GM23338 (cell line): Measurements from ENCODE around the gene TGFBR1. TPM values are rescaled to one million over a fixed set of nuclear protein-coding genes. Genes with fewer than 3 reads are reported as not detected.

Experiments used
- ATAC-seq: fragments of 200-7000 bp; cut with Tn5 transposase; 3 replicates; pipeline ENCODE4 v1.9.1; 2020
- DNase-seq: peaks from one replicate; pipeline ENCODE4 v3.0.0-alpha.2; 2015; ENCODE audit warnings: low spot score
- H2AFZ ChIP-seq: fragments of 200-600 bp; sonication (generic); 2 replicates; pipeline ENCODE4 v1.8.0; 2016; ENCODE audit warnings: antibody characterized with exemption, mild to moderate bottlenecking, moderate library complexity
- H3F3A ChIP-seq: fragments of 200-600 bp; sonication (generic); replicated peaks from 2 replicates; pipeline ENCODE4 v1.8.0; 2017; ENCODE audit warnings: antibody characterized with exemption, mixed run types, low read depth
- H3K27ac ChIP-seq: fragments of 200-600 bp; sonication (generic); 2 replicates; pipeline ENCODE4 v1.6.1; 2016; ENCODE audit warnings: low read depth
- H3K27me3 ChIP-seq: fragments of 200-600 bp; sonication (generic); 2 replicates; pipeline ENCODE4 v1.8.0; 2016; ENCODE audit warnings: mild to moderate bottlenecking, mixed run types, moderate library complexity; ENCODE audit not compliant: insufficient read depth
- H3K36me3 ChIP-seq: fragments of 200-600 bp; sonication (generic); 2 replicates; pipeline ENCODE4 v1.8.0; 2016; ENCODE audit warnings: mild to moderate bottlenecking; ENCODE audit not compliant: insufficient read depth
- H3K4me1 ChIP-seq: fragments of 200-600 bp; sonication (generic); 2 replicates; pipeline ENCODE4 v1.8.0; 2016; ENCODE audit warnings: mild to moderate bottlenecking, moderate library complexity; ENCODE audit not compliant: insufficient read depth
- H3K4me2 ChIP-seq: fragments of 200-600 bp; sonication (generic); 2 replicates; pipeline ENCODE4 v1.7.1; 2017; ENCODE audit warnings: mixed run types
- H3K4me3 ChIP-seq: fragments of 200-600 bp; sonication (generic); 2 replicates; pipeline ENCODE4 v1.6.1; 2016; ENCODE audit warnings: mixed run types
- H3K79me2 ChIP-seq: fragments of 200-600 bp; sonication (generic); replicated peaks from 2 replicates; pipeline ENCODE4 v1.8.0; 2017; ENCODE audit warnings: mild to moderate bottlenecking; ENCODE audit not compliant: insufficient read depth
- H3K9me2 ChIP-seq: fragments of 200-600 bp; sonication (generic); 2 replicates; pipeline ENCODE4 v1.8.0; 2017; ENCODE audit not compliant: insufficient read depth
- H4K20me1 ChIP-seq: fragments of 200-600 bp; sonication (generic); replicated peaks from 2 replicates; pipeline ENCODE4 v1.8.0; 2017; ENCODE audit warnings: mild to moderate bottlenecking; ENCODE audit not compliant: insufficient read depth
- H3K27ac Mint-ChIP-seq: 2 replicates; pipeline ENCODE4 v1.8.0; 2020; ENCODE audit warnings: inconsistent platforms, mild to moderate bottlenecking, moderate library complexity, mixed read lengths
- H3K27me3 Mint-ChIP-seq: 3 replicates; pipeline ENCODE4 v1.8.0; 2022; ENCODE audit warnings: low read depth, mild to moderate bottlenecking, moderate library complexity, mixed read lengths, inconsistent platforms; ENCODE audit not compliant: insufficient read depth, poor library complexity
- H3K36me3 Mint-ChIP-seq: 3 replicates; pipeline ENCODE4 v1.8.0; 2021; ENCODE audit warnings: low read depth, mild to moderate bottlenecking, inconsistent platforms, moderate library complexity, mixed read lengths
- H3K4me1 Mint-ChIP-seq: 3 replicates; pipeline ENCODE4 v1.8.0; 2020; ENCODE audit warnings: mild to moderate bottlenecking, inconsistent platforms, mixed read lengths
- H3K4me3 Mint-ChIP-seq: 3 replicates; pipeline ENCODE4 v1.8.0; 2021; ENCODE audit warnings: moderate library complexity, mild to moderate bottlenecking, inconsistent platforms, mixed read lengths
- H3K9me3 Mint-ChIP-seq: 3 replicates; pipeline ENCODE4 v1.8.0; 2020; ENCODE audit warnings: moderate library complexity, mild to moderate bottlenecking, inconsistent platforms, mixed read lengths
- CREB1 ChIP-seq: fragments of 250-450 bp; sonication (Bioruptor Pico); IDR thresholded peaks from 2 replicates; pipeline ENCODE4 v1.5.0; 2020; ENCODE audit warnings: low read depth, mild to moderate bottlenecking, moderate library complexity
- CTCF ChIP-seq, 2 experiments: fragments of 200-600 bp in 1 of 2; sonication (generic) in 1 of 2; conservative IDR thresholded peaks; 2 replicates each; pipeline versions ENCODE4 v1.5.1 to v1.6.1; 2016 to 2017; ENCODE audit warnings: antibody characterized with exemption in 2 of 2, low read depth in 2 of 2, mild to moderate bottlenecking in 2 of 2, moderate library complexity in 1 of 2
- ETS1 ChIP-seq: IDR thresholded peaks from 2 replicates; pipeline ENCODE4 v1.6.1; 2016; ENCODE audit warnings: antibody characterized with exemption
- EZH2 ChIP-seq: fragments of 200-600 bp; sonication (generic); IDR thresholded peaks from one replicate; pipeline ENCODE4 v1.8.0; 2017; ENCODE audit warnings: antibody characterized with exemption, mild to moderate bottlenecking, low read depth; ENCODE audit not compliant: unreplicated experiment
- EZH2phosphoT487 ChIP-seq: fragments of 200-600 bp; sonication (generic); IDR thresholded peaks from one replicate; pipeline ENCODE4 v1.8.1; 2018; ENCODE audit warnings: antibody characterized with exemption; ENCODE audit not compliant: unreplicated experiment
- NANOG ChIP-seq: IDR thresholded peaks from 2 replicates; pipeline ENCODE4 v1.6.1; 2016; ENCODE audit warnings: antibody characterized with exemption, borderline replicate concordance
- POLR2AphosphoS5 ChIP-seq: IDR thresholded peaks from 2 replicates; pipeline ENCODE4 v1.6.1; 2016; ENCODE audit warnings: antibody characterized with exemption, low read depth
- ZNF331 ChIP-seq: fragments of 250-450 bp; sonication (Bioruptor Pico); IDR thresholded peaks from 2 replicates; pipeline ENCODE4 v1.5.0; 2020; ENCODE audit warnings: low read depth, mild to moderate bottlenecking, moderate library complexity
- polyA plus RNA-seq: library from polyadenylated mRNA; unstranded; fragments of >200 nt; fragmentation: Nextera tagmentation; extraction: Ambion mirVana; gene quantifications from 2 replicates; pipeline ENCODE4 v1.2.1, GENCODE V29; 2016
- total RNA-seq: library from RNA; depleted of rRNA; stranded (reverse); fragments of >200 nt; shearing (Covaris generic); gene quantifications from 2 replicates; pipeline ENCODE4 v1.2.3, GENCODE V29; 2014
- TF ChIP-seq, protein P1 (sequence below): IDR thresholded peaks from one replicate; pipeline ENCODE4 v1.6.1; 2018; ENCODE audit warnings: antibody characterized with exemption; ENCODE audit not compliant: unreplicated experiment
- TF ChIP-seq, protein P2 (sequence below): fragments of 250-450 bp; sonication (Bioruptor Pico); IDR thresholded peaks from 2 replicates; pipeline ENCODE4 v1.5.0; 2020; ENCODE audit warnings: mild to moderate bottlenecking, moderate library complexity

The TGFBR1 gene
- total and polyA plus RNA-seq, 2 experiments from 2014 or later, result 9.3 to 40.2 TPM

GRCh38 chr9:99183616-99184015 lies 78.7 kb downstream of the TGFBR1 start:
- H3K27me3 Mint-ChIP-seq, result peaks cover 3% of the 10 kb centered on the region
- ATAC-seq, result no peak
- peaks cover 13% of the 10 kb centered on the region for H3K4me1 ChIP-seq
- no peaks in the 10 kb centered on the region for H3K36me3 Mint-ChIP-seq
- H3K9me3 Mint-ChIP-seq, result no peaks in the 10 kb centered on the region
- no peaks in the 10 kb centered on the region for H3K27me3 ChIP-seq
- no peak overlapping the region for H3K4me3 Mint-ChIP-seq
- DNase-seq, result no peak
- H3K27ac ChIP-seq, result no peak overlapping the region
- H3K4me3 ChIP-seq, result no peak overlapping the region
- H3F3A ChIP-seq, result no peaks in the 10 kb centered on the region
- H3K27ac Mint-ChIP-seq, result no peak overlapping the region
- H2AFZ ChIP-seq, result peak overlapping the region; percentile 97; the same call in 1 of the 2 replicates
- no peaks in the 10 kb centered on the region for H4K20me1 ChIP-seq
- H3K9me2 ChIP-seq, result no peaks in the 10 kb centered on the region
- no peak overlapping the region for H3K4me2 ChIP-seq
- TF ChIP-seq, protein P1, sequence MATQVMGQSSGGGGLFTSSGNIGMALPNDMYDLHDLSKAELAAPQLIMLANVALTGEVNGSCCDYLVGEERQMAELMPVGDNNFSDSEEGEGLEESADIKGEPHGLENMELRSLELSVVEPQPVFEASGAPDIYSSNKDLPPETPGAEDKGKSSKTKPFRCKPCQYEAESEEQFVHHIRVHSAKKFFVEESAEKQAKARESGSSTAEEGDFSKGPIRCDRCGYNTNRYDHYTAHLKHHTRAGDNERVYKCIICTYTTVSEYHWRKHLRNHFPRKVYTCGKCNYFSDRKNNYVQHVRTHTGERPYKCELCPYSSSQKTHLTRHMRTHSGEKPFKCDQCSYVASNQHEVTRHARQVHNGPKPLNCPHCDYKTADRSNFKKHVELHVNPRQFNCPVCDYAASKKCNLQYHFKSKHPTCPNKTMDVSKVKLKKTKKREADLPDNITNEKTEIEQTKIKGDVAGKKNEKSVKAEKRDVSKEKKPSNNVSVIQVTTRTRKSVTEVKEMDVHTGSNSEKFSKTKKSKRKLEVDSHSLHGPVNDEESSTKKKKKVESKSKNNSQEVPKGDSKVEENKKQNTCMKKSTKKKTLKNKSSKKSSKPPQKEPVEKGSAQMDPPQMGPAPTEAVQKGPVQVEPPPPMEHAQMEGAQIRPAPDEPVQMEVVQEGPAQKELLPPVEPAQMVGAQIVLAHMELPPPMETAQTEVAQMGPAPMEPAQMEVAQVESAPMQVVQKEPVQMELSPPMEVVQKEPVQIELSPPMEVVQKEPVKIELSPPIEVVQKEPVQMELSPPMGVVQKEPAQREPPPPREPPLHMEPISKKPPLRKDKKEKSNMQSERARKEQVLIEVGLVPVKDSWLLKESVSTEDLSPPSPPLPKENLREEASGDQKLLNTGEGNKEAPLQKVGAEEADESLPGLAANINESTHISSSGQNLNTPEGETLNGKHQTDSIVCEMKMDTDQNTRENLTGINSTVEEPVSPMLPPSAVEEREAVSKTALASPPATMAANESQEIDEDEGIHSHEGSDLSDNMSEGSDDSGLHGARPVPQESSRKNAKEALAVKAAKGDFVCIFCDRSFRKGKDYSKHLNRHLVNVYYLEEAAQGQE, result no peak
- no peak for TF ChIP-seq NANOG
- TF ChIP-seq EZH2phosphoT487, result no peak
- no peak for TF ChIP-seq ZNF331
- no peak for TF ChIP-seq CREB1
- TF ChIP-seq EZH2, result no peak
- TF ChIP-seq, protein P2, sequence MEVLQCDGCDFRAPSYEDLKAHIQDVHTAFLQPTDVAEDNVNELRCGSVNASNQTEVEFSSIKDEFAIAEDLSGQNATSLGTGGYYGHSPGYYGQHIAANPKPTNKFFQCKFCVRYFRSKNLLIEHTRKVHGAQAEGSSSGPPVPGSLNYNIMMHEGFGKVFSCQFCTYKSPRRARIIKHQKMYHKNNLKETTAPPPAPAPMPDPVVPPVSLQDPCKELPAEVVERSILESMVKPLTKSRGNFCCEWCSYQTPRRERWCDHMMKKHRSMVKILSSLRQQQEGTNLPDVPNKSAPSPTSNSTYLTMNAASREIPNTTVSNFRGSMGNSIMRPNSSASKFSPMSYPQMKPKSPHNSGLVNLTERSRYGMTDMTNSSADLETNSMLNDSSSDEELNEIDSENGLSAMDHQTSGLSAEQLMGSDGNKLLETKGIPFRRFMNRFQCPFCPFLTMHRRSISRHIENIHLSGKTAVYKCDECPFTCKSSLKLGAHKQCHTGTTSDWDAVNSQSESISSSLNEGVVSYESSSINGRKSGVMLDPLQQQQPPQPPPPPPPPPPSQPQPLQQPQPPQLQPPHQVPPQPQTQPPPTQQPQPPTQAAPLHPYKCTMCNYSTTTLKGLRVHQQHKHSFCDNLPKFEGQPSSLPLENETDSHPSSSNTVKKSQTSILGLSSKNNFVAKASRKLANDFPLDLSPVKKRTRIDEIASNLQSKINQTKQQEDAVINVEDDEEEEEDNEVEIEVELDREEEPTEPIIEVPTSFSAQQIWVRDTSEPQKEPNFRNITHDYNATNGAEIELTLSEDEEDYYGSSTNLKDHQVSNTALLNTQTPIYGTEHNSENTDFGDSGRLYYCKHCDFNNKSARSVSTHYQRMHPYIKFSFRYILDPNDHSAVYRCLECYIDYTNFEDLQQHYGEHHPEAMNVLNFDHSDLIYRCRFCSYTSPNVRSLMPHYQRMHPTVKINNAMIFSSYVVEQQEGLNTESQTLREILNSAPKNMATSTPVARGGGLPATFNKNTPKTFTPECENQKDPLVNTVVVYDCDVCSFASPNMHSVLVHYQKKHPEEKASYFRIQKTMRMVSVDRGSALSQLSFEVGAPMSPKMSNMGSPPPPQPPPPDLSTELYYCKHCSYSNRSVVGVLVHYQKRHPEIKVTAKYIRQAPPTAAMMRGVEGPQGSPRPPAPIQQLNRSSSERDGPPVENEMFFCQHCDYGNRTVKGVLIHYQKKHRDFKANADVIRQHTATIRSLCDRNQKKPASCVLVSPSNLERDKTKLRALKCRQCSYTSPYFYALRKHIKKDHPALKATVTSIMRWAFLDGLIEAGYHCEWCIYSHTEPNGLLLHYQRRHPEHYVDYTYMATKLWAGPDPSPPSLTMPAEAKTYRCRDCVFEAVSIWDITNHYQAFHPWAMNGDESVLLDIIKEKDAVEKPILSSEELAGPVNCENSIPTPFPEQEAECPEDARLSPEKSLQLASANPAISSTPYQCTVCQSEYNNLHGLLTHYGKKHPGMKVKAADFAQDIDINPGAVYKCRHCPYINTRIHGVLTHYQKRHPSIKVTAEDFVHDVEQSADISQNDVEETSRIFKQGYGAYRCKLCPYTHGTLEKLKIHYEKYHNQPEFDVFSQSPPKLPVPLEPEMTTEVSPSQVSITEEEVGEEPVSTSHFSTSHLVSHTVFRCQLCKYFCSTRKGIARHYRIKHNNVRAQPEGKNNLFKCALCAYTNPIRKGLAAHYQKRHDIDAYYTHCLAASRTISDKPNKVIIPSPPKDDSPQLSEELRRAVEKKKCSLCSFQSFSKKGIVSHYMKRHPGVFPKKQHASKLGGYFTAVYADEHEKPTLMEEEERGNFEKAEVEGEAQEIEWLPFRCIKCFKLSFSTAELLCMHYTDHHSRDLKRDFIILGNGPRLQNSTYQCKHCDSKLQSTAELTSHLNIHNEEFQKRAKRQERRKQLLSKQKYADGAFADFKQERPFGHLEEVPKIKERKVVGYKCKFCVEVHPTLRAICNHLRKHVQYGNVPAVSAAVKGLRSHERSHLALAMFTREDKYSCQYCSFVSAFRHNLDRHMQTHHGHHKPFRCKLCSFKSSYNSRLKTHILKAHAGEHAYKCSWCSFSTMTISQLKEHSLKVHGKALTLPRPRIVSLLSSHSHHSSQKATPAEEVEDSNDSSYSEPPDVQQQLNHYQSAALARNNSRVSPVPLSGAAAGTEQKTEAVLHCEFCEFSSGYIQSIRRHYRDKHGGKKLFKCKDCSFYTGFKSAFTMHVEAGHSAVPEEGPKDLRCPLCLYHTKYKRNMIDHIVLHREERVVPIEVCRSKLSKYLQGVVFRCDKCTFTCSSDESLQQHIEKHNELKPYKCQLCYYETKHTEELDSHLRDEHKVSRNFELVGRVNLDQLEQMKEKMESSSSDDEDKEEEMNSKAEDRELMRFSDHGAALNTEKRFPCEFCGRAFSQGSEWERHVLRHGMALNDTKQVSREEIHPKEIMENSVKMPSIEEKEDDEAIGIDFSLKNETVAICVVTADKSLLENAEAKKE, result no peak
- TF ChIP-seq POLR2AphosphoS5, result no peak
- no peak for TF ChIP-seq CTCF (conservative IDR thresholded peaks at IDR 0.05; ENCODE audit: low read depth in 2 of 2)
- TF ChIP-seq ETS1, result no peak
- peaks cover 14% of the 10 kb centered on the region for H3K4me1 Mint-ChIP-seq
- H3K36me3 ChIP-seq, result no peaks in the 10 kb centered on the region
- H3K79me2 ChIP-seq, result no peaks in the 10 kb centered on the region
